Thyroid gland (tissue), 4 donors: ENCODE results near the gene ABCA12.

ENCODE experiments used
- CTCF ChIP-seq, 6 experiments: fragments of 200-600 bp in 3 of 6; fragments of 450-650 bp in 3 of 6; sonication (generic) in 3 of 6; IDR thresholded peaks; one replicate each; pipeline ENCODE4 v1.5.1; 2016 to 2019; ENCODE audit warnings: antibody characterized with exemption in 6 of 6, mild to moderate bottlenecking in 2 of 6, inconsistent platforms in 1 of 6, moderate library complexity in 1 of 6
- POLR2A ChIP-seq, 2 donors: fragments of 450-650 bp; IDR thresholded peaks; one replicate each; pipeline ENCODE4 v1.6.1; 2017; ENCODE audit warnings: antibody characterized with exemption in 2 of 2, mild to moderate bottlenecking in 2 of 2, moderate library complexity in 1 of 2

DNA sequence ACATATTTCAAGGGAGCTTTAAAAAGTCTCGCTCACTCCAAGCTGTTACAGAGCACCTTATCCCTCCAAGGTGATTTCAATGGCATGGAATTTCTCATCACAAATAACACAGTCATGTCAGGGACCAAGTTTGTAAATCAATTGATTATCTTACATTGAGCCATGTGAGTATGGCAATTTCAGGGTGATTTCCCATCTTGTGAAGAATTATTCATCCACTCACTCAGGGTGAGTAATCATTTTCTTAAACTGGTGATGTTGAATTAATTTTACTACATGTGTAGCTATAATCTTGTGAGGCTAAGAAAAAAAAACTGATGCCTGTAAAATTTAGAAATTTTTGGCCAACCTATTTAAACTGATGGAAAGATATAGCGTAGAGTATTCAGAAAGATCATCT, 3.3 kb upstream of the ABCA12 start:
- TF ChIP-seq POLR2A (IDR thresholded peaks at IDR 0.05) (no peak), CTCF (IDR thresholded peaks at IDR 0.05) (no peak)
